HFFc6 (cell line): Measurements from ENCODE around the gene LRFN5. TPM values are rescaled to one million over a fixed set of nuclear protein-coding genes. Genes with fewer than 3 reads are reported as not detected.
"Not testable (repeated sequence)": the region's sequence is repeated elsewhere in the genome, so short reads cannot be mapped to it uniquely, and the experiment has no call there.

Experiments used
- DNase-seq: peaks from one replicate; pipeline ENCODE4 v3.0.0-alpha.2; 2018
- H3K27ac Mint-ChIP-seq: 2 replicates; pipeline ENCODE4 v1.8.0; 2020; ENCODE audit warnings: mild to moderate bottlenecking, mixed read lengths
- H3K27me3 Mint-ChIP-seq: 2 replicates; pipeline ENCODE4 v1.8.0; 2021; ENCODE audit warnings: mild to moderate bottlenecking, moderate library complexity, mixed read lengths; ENCODE audit not compliant: insufficient read depth
- H3K36me3 Mint-ChIP-seq: 2 replicates; pipeline ENCODE4 v1.8.0; 2021; ENCODE audit warnings: low read depth, mixed read lengths
- H3K4me1 Mint-ChIP-seq: 2 replicates; pipeline ENCODE4 v1.8.0; 2020; ENCODE audit warnings: low read depth, mixed read lengths
- H3K4me3 Mint-ChIP-seq: 2 replicates; pipeline ENCODE4 v1.8.0; 2020; ENCODE audit warnings: mild to moderate bottlenecking, moderate library complexity, mixed read lengths
- H3K9me3 Mint-ChIP-seq: 2 replicates; pipeline ENCODE4 v1.8.0; 2020; ENCODE audit warnings: mild to moderate bottlenecking, mixed read lengths
- total RNA-seq, 6 experiments: library from RNA; stranded (reverse); fragmentation: NEBNext Ultra II Directional; extraction: Animal tissue kit (Norgen Biotek cat#: 25700); gene quantifications; 2 replicates in 1 of 6; 3 replicates in 5 of 6; pipeline ENCODE4 v1.2.3, GENCODE V29; 2021
- TF ChIP-seq, protein P1 (sequence below): fragments of 200-600 bp; sonication (generic); IDR thresholded peaks from 2 replicates; pipeline ENCODE4 v1.5.0; 2021; ENCODE audit warnings: antibody characterized with exemption, mild to moderate bottlenecking

Gene LRFN5
- total RNA-seq, 6 experiments from 2014 or later, result not detected

- H3K4me3 Mint-ChIP-seq, result no peak overlapping the region
- no peak overlapping the region for H3K27ac Mint-ChIP-seq
- no peaks in the 10 kb centered on the region for H3K36me3 Mint-ChIP-seq
Measured at GRCh38 chr14:41597647-41598046, 9.0 kb upstream of the LRFN5 start.

GRCh38 chr14:41599805-41600385 lies 6.8 kb upstream of the LRFN5 start:
- H3K36me3 Mint-ChIP-seq, H3K27ac Mint-ChIP-seq, H3K27me3 Mint-ChIP-seq, H3K4me1 Mint-ChIP-seq, DNase-seq, H3K4me3 Mint-ChIP-seq, H3K9me3 Mint-ChIP-seq: not testable (repeated sequence)

More at GRCh38 chr14:41597647-41598046, 9.0 kb upstream of the LRFN5 start:
- no peak for DNase-seq
- Mint-ChIP-seq H3K9me3 (no peaks in the 10 kb centered on the region), H3K4me1 (no peaks in the 10 kb centered on the region), H3K27me3 (peaks cover 2% of the 10 kb centered on the region; the same call in 1 of the 2 replicates)
- TF ChIP-seq, protein P1, sequence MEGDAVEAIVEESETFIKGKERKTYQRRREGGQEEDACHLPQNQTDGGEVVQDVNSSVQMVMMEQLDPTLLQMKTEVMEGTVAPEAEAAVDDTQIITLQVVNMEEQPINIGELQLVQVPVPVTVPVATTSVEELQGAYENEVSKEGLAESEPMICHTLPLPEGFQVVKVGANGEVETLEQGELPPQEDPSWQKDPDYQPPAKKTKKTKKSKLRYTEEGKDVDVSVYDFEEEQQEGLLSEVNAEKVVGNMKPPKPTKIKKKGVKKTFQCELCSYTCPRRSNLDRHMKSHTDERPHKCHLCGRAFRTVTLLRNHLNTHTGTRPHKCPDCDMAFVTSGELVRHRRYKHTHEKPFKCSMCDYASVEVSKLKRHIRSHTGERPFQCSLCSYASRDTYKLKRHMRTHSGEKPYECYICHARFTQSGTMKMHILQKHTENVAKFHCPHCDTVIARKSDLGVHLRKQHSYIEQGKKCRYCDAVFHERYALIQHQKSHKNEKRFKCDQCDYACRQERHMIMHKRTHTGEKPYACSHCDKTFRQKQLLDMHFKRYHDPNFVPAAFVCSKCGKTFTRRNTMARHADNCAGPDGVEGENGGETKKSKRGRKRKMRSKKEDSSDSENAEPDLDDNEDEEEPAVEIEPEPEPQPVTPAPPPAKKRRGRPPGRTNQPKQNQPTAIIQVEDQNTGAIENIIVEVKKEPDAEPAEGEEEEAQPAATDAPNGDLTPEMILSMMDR, result no peak

- DNase-seq, result no peak
- TF ChIP-seq, protein P1, result no peak
- no peaks in the 10 kb centered on the region for H3K4me1 Mint-ChIP-seq
- H3K36me3 Mint-ChIP-seq, result no peaks in the 10 kb centered on the region
- H3K27ac Mint-ChIP-seq, result no peak overlapping the region
- H3K9me3 Mint-ChIP-seq, result 0 out of 2 replicates have a peak, but pooled peaks cover 4% of the 10 kb centered on the region
- peaks cover 23% of the 10 kb centered on the region for H3K27me3 Mint-ChIP-seq
- H3K4me3 Mint-ChIP-seq, result no peak overlapping the region
Measured at GRCh38 chr14:41604721-41605531, 1.8 kb upstream of the LRFN5 start.

- Mint-ChIP-seq H3K4me3 (no peak overlapping the region), H3K36me3 (no peaks in the 10 kb centered on the region), H3K4me1 (no peaks in the 10 kb centered on the region), H3K27ac (no peak overlapping the region), H3K27me3 (peaks cover 23% of the 10 kb centered on the region), H3K9me3 (0 out of 2 replicates have a peak, but pooled peaks cover 4% of the 10 kb centered on the region)
- DNase-seq, result no peak
- TF ChIP-seq, protein P1, result no peak
Measured at GRCh38 chr14:41605550-41606281, 960 bp upstream of the LRFN5 start.

DNA sequence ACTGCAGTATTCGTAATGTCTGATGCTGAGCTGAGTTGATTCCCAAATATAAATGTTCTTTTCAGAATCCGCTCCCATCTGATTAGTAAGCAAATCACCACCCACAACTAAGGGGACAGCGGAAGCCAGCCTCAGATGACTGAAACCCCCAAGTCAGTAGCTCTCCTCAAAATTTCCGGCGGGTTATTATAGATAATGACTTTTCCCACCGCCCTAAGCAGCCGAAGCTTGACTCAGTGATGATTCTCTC lies 469 bp upstream of the LRFN5 start:
- peaks cover 23% of the 10 kb centered on the region for H3K27me3 Mint-ChIP-seq
- no peaks in the 10 kb centered on the region for H3K36me3 Mint-ChIP-seq
- no peak for DNase-seq
- H3K9me3 Mint-ChIP-seq, result 0 out of 2 replicates have a peak, but pooled peaks cover 4% of the 10 kb centered on the region
- no peaks in the 10 kb centered on the region for H3K4me1 Mint-ChIP-seq
- H3K4me3 Mint-ChIP-seq, result no peak overlapping the region
- H3K27ac Mint-ChIP-seq, result no peak overlapping the region
- TF ChIP-seq, protein P1, result no peak
